WTC11 (cell line): ENCODE measurements around the gene PIP. TPM values are rescaled to one million over a fixed set of nuclear protein-coding genes. Genes with fewer than 3 reads are reported as not detected.

ENCODE experiments used
- ATAC-seq: fragments of 200-7000 bp; cut with Tn5 transposase; 2 replicates; pipeline ENCODE4 v1.10.0; 2021; ENCODE audit warnings: mild to moderate bottlenecking, moderate library complexity
- CTCF ChIA-PET: fragments of 300-600 bp; sonication (Branson Sonifier 250); formaldehyde crosslinking; loops from one replicate; lab custom pipeline; 2021; ENCODE audit warnings: antibody characterized with exemption; lab: Charles Lee
- POLR2A ChIA-PET: fragments of 350-600 bp; sonication (Branson Sonifier 250); formaldehyde crosslinking; loops from one replicate; lab custom pipeline; 2021; ENCODE audit warnings: antibody characterized with exemption; lab: Charles Lee
- DNase-seq: peaks from one replicate; pipeline ENCODE4 v3.0.0; 2021; ENCODE audit warnings: low spot score
- H3K27ac Mint-ChIP-seq: 2 replicates; pipeline ENCODE4 v1.8.0; 2021; ENCODE audit warnings: mixed read lengths
- H3K27me3 Mint-ChIP-seq: 2 replicates; pipeline ENCODE4 v1.8.0; 2021; ENCODE audit warnings: low read depth, mild to moderate bottlenecking, moderate library complexity, mixed read lengths
- H3K36me3 Mint-ChIP-seq: 2 replicates; pipeline ENCODE4 v1.8.0; 2021; ENCODE audit warnings: mixed read lengths
- H3K4me1 Mint-ChIP-seq: 2 replicates; pipeline ENCODE4 v1.8.0; 2022; ENCODE audit warnings: mixed read lengths
- H3K4me3 Mint-ChIP-seq: 2 replicates; pipeline ENCODE4 v1.8.0; 2021; ENCODE audit warnings: mild to moderate bottlenecking, moderate library complexity, mixed read lengths
- H3K9me3 Mint-ChIP-seq: 2 replicates; pipeline ENCODE4 v1.8.0; 2021; ENCODE audit warnings: mixed read lengths
- E2F4 ChIP-seq: sonication (generic); formaldehyde crosslinking; IDR thresholded peaks from 2 replicates; pipeline ENCODE4 v1.8.1; 2022; ENCODE audit warnings: low read depth, mild to moderate bottlenecking, moderate library complexity, missing genetic modification reagents, borderline replicate concordance
- HMGA2 ChIP-seq: fragments of 250-450 bp; sonication (Bioruptor Pico); IDR thresholded peaks from 2 replicates; pipeline ENCODE4 v1.4.0; 2021; ENCODE audit warnings: mild to moderate bottlenecking, moderate library complexity
- MAX ChIP-seq: sonication (generic); formaldehyde crosslinking; IDR thresholded peaks from 2 replicates; pipeline ENCODE4 v1.8.0; 2022; ENCODE audit warnings: mild to moderate bottlenecking, missing genetic modification reagents
- NFATC4 ChIP-seq: fragments of 250-450 bp; sonication (Bioruptor Pico); IDR thresholded peaks from 2 replicates; pipeline ENCODE4 v1.9.0; 2021; ENCODE audit warnings: mild to moderate bottlenecking
- SOX15 ChIP-seq: fragments of 250-450 bp; sonication (Bioruptor Pico); IDR thresholded peaks from 2 replicates; pipeline ENCODE4 v1.9.0; 2021; ENCODE audit warnings: mild to moderate bottlenecking
- TEAD1 ChIP-seq: sonication (generic); formaldehyde crosslinking; IDR thresholded peaks from 2 replicates; pipeline ENCODE4 v1.8.0; 2022; ENCODE audit warnings: mild to moderate bottlenecking, missing genetic modification reagents
- TEAD4 ChIP-seq: sonication (generic); formaldehyde crosslinking; IDR thresholded peaks from 2 replicates; pipeline ENCODE4 v1.8.0; 2022; ENCODE audit warnings: mild to moderate bottlenecking, missing genetic modification reagents
- ZNF317 ChIP-seq: sonication (generic); formaldehyde crosslinking; IDR thresholded peaks from 2 replicates; pipeline ENCODE4 v1.8.1; 2023; ENCODE audit warnings: low read depth, mild to moderate bottlenecking, moderate library complexity, missing genetic modification reagents, borderline replicate concordance
- ZNF425 ChIP-seq: fragments of 250-450 bp; sonication (Bioruptor Pico); conservative IDR thresholded peaks from 2 replicates; pipeline ENCODE4 v1.9.0; 2021; ENCODE audit warnings: mild to moderate bottlenecking
- total RNA-seq: library from RNA; stranded (reverse); gene quantifications from 3 replicates; pipeline ENCODE4 v1.2.3, GENCODE V29; 2021
- TF ChIP-seq, protein P1 (sequence below): sonication (generic); formaldehyde crosslinking; IDR thresholded peaks from 2 replicates; pipeline ENCODE4 v1.8.1; 2023; ENCODE audit warnings: mild to moderate bottlenecking, missing genetic modification reagents
- TF ChIP-seq, protein P2 (sequence below): sonication (generic); formaldehyde crosslinking; IDR thresholded peaks from 2 replicates; pipeline ENCODE4 v1.8.0; 2022; ENCODE audit warnings: mild to moderate bottlenecking, missing genetic modification reagents
- TF ChIP-seq, protein P3 (sequence below): sonication (generic); formaldehyde crosslinking; IDR thresholded peaks from 2 replicates; pipeline ENCODE4 v1.8.0; 2022; ENCODE audit warnings: mild to moderate bottlenecking, missing genetic modification reagents

Gene PIP
- total RNA-seq, 1 experiment from 2014 or later = not detected

GRCh38 chr7:143172354-143172753 is 40.5 kb downstream of the PIP start:
- CTCF ChIA-PET = interaction anchor here (0.7 to 1.8 kb wide), 2 partner anchors 43 to 68 kb away, joined by 3 to 8 read pairs; no protein-coding TSS in a partner anchor
- Mint-ChIP-seq H3K4me1 (peaks cover 4% of the 10 kb centered on the region; the same call in 1 of the 2 replicates), H3K4me3 (no peak overlapping the region), H3K27ac (no peak overlapping the region), H3K9me3 (peaks cover 16% of the 10 kb centered on the region), H3K36me3 (peaks cover 7% of the 10 kb centered on the region), H3K27me3 (peaks cover 2% of the 10 kb centered on the region; the same call in 1 of the 2 replicates)
- POLR2A ChIA-PET = interaction anchor here (0.6 kb wide), 1 partner anchor 557 kb away, joined by 4 read pairs; no protein-coding TSS in a partner anchor
- no peak for DNase-seq
- ATAC-seq = no peak
- no peak for TF ChIP-seq TEAD1 (CRISPR knock-in tag)
- TF ChIP-seq NFATC4 (CRISPR knock-in tag) = no peak
- no peak for TF ChIP-seq TEAD4
- no peak for TF ChIP-seq SOX15 (CRISPR knock-in tag)
- no peak for TF ChIP-seq E2F4 (CRISPR knock-in tag)
- no peak for TF ChIP-seq ZNF425 (CRISPR knock-in tag)
- TF ChIP-seq, protein P1, sequence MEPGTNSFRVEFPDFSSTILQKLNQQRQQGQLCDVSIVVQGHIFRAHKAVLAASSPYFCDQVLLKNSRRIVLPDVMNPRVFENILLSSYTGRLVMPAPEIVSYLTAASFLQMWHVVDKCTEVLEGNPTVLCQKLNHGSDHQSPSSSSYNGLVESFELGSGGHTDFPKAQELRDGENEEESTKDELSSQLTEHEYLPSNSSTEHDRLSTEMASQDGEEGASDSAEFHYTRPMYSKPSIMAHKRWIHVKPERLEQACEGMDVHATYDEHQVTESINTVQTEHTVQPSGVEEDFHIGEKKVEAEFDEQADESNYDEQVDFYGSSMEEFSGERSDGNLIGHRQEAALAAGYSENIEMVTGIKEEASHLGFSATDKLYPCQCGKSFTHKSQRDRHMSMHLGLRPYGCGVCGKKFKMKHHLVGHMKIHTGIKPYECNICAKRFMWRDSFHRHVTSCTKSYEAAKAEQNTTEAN (CRISPR knock-in tag) = no peak
- no peak for TF ChIP-seq MAX (CRISPR knock-in tag)

DNA sequence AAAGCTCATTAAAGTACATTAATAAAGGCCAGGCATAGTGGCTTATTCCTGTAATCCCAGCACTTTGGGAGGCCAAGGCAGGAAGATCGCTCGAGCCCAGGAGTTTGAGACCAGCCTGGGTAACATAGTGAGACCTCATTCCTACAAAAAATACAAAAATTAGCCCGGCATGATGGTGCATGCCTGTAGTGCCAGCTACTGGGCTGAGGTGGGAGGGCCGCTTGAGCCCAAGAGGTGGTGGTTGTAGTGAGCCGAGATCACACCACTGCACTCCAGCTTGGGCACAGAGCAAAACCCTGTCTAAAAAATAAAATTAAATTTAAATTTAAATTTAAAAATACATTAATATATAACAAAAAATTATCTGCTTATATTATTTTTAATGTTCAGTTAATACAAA is 44.3 kb downstream of the PIP start:
- H3K27me3 Mint-ChIP-seq = peaks cover 2% of the 10 kb centered on the region; the same call in 1 of the 2 replicates
- ATAC-seq (peak; percentile 65), DNase-seq (no peak)
- ChIA-PET POLR2A (no interaction called here), CTCF (interaction anchor here (0.6 kb wide), 1 partner anchor 641 kb away, joined by 3 read pairs; no protein-coding TSS in a partner anchor)
- no peaks in the 10 kb centered on the region for H3K36me3 Mint-ChIP-seq
- peaks cover 27% of the 10 kb centered on the region for H3K9me3 Mint-ChIP-seq
- no peak overlapping the region for H3K4me3 Mint-ChIP-seq
- TF ChIP-seq HMGA2 (CRISPR knock-in tag) (peak; percentile 71), TEAD4 (no peak), ZNF317 (CRISPR knock-in tag) (no peak)
- TF ChIP-seq, protein P2, sequence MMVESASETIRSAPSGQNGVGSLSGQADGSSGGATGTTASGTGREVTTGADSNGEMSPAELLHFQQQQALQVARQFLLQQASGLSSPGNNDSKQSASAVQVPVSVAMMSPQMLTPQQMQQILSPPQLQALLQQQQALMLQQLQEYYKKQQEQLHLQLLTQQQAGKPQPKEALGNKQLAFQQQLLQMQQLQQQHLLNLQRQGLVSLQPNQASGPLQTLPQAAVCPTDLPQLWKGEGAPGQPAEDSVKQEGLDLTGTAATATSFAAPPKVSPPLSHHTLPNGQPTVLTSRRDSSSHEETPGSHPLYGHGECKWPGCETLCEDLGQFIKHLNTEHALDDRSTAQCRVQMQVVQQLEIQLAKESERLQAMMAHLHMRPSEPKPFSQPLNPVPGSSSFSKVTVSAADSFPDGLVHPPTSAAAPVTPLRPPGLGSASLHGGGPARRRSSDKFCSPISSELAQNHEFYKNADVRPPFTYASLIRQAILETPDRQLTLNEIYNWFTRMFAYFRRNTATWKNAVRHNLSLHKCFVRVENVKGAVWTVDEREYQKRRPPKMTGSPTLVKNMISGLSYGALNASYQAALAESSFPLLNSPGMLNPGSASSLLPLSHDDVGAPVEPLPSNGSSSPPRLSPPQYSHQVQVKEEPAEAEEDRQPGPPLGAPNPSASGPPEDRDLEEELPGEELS (CRISPR knock-in tag) = no peak
- TF ChIP-seq, protein P3, sequence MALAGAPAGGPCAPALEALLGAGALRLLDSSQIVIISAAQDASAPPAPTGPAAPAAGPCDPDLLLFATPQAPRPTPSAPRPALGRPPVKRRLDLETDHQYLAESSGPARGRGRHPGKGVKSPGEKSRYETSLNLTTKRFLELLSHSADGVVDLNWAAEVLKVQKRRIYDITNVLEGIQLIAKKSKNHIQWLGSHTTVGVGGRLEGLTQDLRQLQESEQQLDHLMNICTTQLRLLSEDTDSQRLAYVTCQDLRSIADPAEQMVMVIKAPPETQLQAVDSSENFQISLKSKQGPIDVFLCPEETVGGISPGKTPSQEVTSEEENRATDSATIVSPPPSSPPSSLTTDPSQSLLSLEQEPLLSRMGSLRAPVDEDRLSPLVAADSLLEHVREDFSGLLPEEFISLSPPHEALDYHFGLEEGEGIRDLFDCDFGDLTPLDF (CRISPR knock-in tag) = no peak
- H3K4me1 Mint-ChIP-seq = peaks cover 4% of the 10 kb centered on the region; the same call in 1 of the 2 replicates
- H3K27ac Mint-ChIP-seq = no peak overlapping the region
